ENCODE results near the gene CYREN.
A peak's percentile ranks its signal among the peaks of the same experiment; 100 is the strongest.

The CYREN gene

GRCh38 chr7:135151132-135151531, 19.4 kb downstream of the CYREN start:
- DNase-seq (ENCODE audit: low read depth) = no peak
- TF ChIP-seq, protein P1, sequence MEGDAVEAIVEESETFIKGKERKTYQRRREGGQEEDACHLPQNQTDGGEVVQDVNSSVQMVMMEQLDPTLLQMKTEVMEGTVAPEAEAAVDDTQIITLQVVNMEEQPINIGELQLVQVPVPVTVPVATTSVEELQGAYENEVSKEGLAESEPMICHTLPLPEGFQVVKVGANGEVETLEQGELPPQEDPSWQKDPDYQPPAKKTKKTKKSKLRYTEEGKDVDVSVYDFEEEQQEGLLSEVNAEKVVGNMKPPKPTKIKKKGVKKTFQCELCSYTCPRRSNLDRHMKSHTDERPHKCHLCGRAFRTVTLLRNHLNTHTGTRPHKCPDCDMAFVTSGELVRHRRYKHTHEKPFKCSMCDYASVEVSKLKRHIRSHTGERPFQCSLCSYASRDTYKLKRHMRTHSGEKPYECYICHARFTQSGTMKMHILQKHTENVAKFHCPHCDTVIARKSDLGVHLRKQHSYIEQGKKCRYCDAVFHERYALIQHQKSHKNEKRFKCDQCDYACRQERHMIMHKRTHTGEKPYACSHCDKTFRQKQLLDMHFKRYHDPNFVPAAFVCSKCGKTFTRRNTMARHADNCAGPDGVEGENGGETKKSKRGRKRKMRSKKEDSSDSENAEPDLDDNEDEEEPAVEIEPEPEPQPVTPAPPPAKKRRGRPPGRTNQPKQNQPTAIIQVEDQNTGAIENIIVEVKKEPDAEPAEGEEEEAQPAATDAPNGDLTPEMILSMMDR (IDR thresholded peaks at IDR 0.05; ENCODE audit: insufficient read depth, low read depth, low read length, missing control alignments) = no peak
- no peak overlapping the region for H3K4me3 ChIP-seq (ENCODE audit: low read length)

- no peak overlapping the region for H3K4me3 ChIP-seq (ENCODE audit: low read length)
- TF ChIP-seq, protein P1 (IDR thresholded peaks at IDR 0.05; ENCODE audit: insufficient read depth, low read depth, low read length, missing control alignments) = no peak
- no peak for DNase-seq (ENCODE audit: low read depth)
Observed at GRCh38 chr7:135150072-135150782, 20.3 kb downstream of the CYREN start.

DNA sequence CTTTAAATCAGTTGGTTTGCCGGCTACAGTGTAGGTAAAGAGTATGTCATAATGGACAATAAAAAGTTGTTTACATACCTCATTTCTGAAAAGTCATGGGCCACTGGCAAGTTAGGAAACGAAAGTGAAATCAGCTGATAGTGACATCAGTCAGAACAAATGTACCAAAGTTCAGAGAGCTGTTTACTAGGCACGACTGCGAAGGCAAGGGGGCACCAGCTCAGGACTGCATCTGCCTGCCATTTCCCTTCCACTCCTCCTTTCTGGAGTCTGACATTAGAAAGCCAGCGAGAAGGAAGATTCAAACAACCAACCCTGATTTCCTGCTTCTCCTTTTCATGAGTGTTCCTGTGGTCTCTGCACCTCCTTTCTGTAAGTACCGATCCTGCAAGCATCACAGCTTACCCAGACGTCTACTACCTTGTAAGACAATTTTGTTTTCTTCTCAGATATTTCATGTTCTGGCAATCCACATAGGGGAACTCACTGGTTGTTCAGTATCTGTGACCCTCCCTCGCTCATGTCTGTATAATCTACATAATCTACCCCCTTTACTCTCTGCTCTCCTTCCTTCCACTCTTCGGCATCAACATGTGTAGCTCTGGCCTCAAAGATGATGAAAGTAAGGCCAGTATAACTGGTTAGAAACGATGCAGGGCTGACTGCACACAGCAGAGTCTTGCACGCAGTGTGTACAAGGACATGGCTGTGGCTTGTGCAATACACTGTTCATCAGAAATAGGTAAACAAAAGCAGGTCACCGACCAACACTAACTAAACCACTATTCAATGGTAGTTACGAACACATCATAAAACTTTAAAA, 22.4 kb downstream of the CYREN start, which contains the start of gene TMEM140:
TSS of gene TMEM140 (plus strand) at position 174 of the 823 bp plus-strand sequence. CDS start 16,370 bp downstream, outside the sequence.
- TF ChIP-seq, protein P1 (IDR thresholded peaks at IDR 0.05; ENCODE audit: insufficient read depth, low read depth, low read length, missing control alignments) = no peak
- DNase-seq (ENCODE audit: low read depth) = peak; percentile 46
- no peak within 1 kb of the TSS for H3K4me3 ChIP-seq (ENCODE audit: low read length)

- no peak for DNase-seq (ENCODE audit: low read depth)
- TF ChIP-seq, protein P1 (IDR thresholded peaks at IDR 0.05; ENCODE audit: insufficient read depth, low read depth, low read length, missing control alignments) = no peak
- H3K4me3 ChIP-seq (ENCODE audit: low read length) = no peak overlapping the region
Observed at GRCh38 chr7:135147341-135147898, 23.1 kb downstream of the CYREN start.

DNA sequence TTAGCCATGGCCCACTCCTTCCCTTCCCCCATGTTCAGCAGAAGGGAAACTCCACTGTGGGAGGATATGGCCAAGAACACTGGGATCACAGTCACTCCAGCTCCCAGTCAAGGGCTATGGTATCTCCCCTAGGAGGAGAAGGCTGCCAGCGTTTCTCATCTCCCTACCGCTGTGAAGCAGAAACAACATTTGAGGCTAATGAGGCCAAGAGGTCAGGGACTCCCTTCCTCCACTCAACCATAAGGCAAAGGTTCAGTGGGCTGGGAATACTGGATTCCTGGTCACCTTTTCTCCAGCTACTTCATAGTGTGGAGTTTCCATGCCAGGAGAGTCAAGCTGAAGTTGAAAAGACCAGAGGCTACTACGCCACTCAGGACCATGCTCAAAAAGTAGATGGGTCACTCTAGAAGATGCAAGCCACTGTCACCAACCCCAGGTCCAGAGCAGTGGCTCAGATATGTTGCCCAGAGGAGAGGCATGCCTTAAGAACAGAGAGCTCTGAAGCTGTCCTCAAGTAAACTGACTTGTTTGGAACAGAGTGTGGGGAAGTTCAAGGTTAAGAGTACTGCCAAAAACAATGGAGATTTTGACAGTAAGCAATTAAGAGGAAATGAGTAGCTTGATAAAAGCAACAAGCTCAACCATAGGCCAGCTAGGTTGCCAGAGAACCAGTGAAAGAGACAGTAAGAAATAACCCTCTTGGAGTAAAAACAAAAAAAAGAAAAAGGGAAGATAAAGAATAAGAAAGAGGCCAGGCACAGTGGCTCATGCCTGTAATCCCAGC, 26.4 kb downstream of the CYREN start:
- no peak overlapping the region for H3K4me3 ChIP-seq (ENCODE audit: low read length)
- DNase-seq (ENCODE audit: low read depth) = no peak
- TF ChIP-seq, protein P1 (IDR thresholded peaks at IDR 0.05; ENCODE audit: insufficient read depth, low read depth, low read length, missing control alignments) = no peak

DNA sequence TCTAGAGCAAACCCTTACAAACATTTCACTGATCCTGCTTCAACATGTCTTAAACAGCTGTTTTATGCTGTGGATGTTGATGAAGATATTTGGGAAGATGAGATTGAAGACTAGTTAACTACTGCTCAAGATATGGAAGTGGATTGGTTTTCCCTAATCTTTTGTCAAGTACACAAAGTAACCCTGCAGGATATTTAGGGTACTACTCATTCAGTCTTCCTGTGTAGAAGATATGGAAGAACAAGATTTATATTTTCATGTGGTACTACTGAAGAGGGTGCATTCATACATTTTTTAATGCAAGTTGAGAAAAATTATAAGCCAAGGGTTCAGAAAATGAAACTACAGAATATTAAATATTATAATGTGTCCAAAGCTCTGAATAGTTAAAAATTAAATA, 40.9 kb downstream of the CYREN start:
- H3K4me3 ChIP-seq (ENCODE audit: low read length) = no peak overlapping the region
- TF ChIP-seq, protein P1 (IDR thresholded peaks at IDR 0.05; ENCODE audit: insufficient read depth, low read depth, low read length, missing control alignments) = no peak
- DNase-seq (ENCODE audit: low read depth) = no peak
